Keratinocyte (primary cell): ENCODE data around the gene IER3. TPM values are rescaled to one million over a fixed set of nuclear protein-coding genes. Genes with fewer than 3 reads are reported as not detected.

ENCODE experiments used
- DNase-seq: peaks from one replicate; pipeline ENCODE4 v3.0.0-alpha.2; 2011; ENCODE audit warnings: low read depth, missing footprints, low spot score
- FAIRE-seq: peaks from 2 replicates; lab custom pipeline; 2011; peaks lifted over from hg19 to GRCh38; lab: Jason Lieb, UNC
- H2AFZ ChIP-seq: 2 replicates; pipeline ENCODE4 v1.6.0; 2012; ENCODE audit warnings: low read length, control low read depth, inconsistent platforms; ENCODE audit not compliant: control insufficient read depth
- H3K27ac ChIP-seq: 2 replicates; pipeline ENCODE4 v1.5.1; 2011; ENCODE audit warnings: low read length; ENCODE audit not compliant: control insufficient read depth, insufficient read depth
- H3K27me3 ChIP-seq: 3 replicates; pipeline ENCODE4 v1.6.0; 2011; ENCODE audit warnings: low read length; ENCODE audit not compliant: control insufficient read depth, insufficient read depth; ENCODE audit errors: extremely low read depth
- H3K36me3 ChIP-seq, 2 experiments: 2 replicates in 1 of 2; 3 replicates in 1 of 2; pipeline ENCODE4 v1.5.1; 2011; ENCODE audit warnings: low read length in 2 of 2, mild to moderate bottlenecking in 1 of 2; ENCODE audit not compliant: control insufficient read depth in 2 of 2, insufficient read depth in 2 of 2; ENCODE audit errors: extremely low read depth in 1 of 2
- H3K4me1 ChIP-seq: 3 replicates; pipeline ENCODE4 v1.5.1; 2011; ENCODE audit warnings: low read length; ENCODE audit not compliant: control insufficient read depth, insufficient read depth; ENCODE audit errors: extremely low read depth
- H3K4me2 ChIP-seq: 3 replicates; pipeline ENCODE4 v1.6.0; 2011; ENCODE audit warnings: low read depth, low read length; ENCODE audit not compliant: control insufficient read depth, insufficient read depth; ENCODE audit errors: extremely low read depth
- H3K4me3 ChIP-seq, 3 experiments: fragments of 200-600 bp in 1 of 3; sonication (generic) in 1 of 3; 2 replicates in 2 of 3; 3 replicates in 1 of 3; pipeline ENCODE4 v1.5.1; 2011 to 2016; ENCODE audit warnings: low read length in 3 of 3, mild to moderate bottlenecking in 3 of 3, control low read depth in 2 of 3, inconsistent platforms in 1 of 3, low read depth in 1 of 3, mixed read lengths in 1 of 3, mixed run types in 1 of 3, moderate library complexity in 1 of 3; ENCODE audit not compliant: control insufficient read depth in 2 of 3, insufficient read depth in 2 of 3; ENCODE audit errors: extremely low read depth in 1 of 3
- H3K79me2 ChIP-seq: 2 replicates; pipeline ENCODE4 v1.6.0; 2012; ENCODE audit warnings: low read length; ENCODE audit not compliant: control insufficient read depth, insufficient read depth
- H3K9ac ChIP-seq: 3 replicates; pipeline ENCODE4 v1.6.0; 2011; ENCODE audit warnings: low read length; ENCODE audit not compliant: control insufficient read depth, insufficient read depth; ENCODE audit errors: extremely low read depth
- H3K9me1 ChIP-seq: 3 replicates; pipeline ENCODE4 v1.6.0; 2011; ENCODE audit warnings: low read length; ENCODE audit not compliant: control insufficient read depth, insufficient read depth; ENCODE audit errors: extremely low read depth
- H3K9me3 ChIP-seq: 2 replicates; pipeline ENCODE4 v1.5.1; 2012; ENCODE audit warnings: low read depth, low read length; ENCODE audit not compliant: control insufficient read depth
- H4K20me1 ChIP-seq: 3 replicates; pipeline ENCODE4 v1.6.0; 2011; ENCODE audit warnings: low read length; ENCODE audit not compliant: control insufficient read depth, insufficient read depth; ENCODE audit errors: extremely low read depth
- EZH2 ChIP-seq: IDR thresholded peaks from one replicate; pipeline ENCODE4 v1.6.1; 2012; ENCODE audit warnings: inconsistent platforms, mild to moderate bottlenecking, low read length, moderate library complexity
- dilution Hi-C: fragments of 300-500 bp; cut with MboI; formaldehyde crosslinking; loops from one replicate; pipeline ENCODE4 v1.7.0; 2020; ENCODE audit warnings: low sequenced_read_pairs; ENCODE audit not compliant: extremely low pct_ligation_motif_present
- polyA plus RNA-seq, 5 experiments: library from polyadenylated mRNA; depleted of rRNA in 3 of 5; stranded (reverse) in 3 of 5; stranded (forward) in 1 of 5; unstranded in 1 of 5; fragments of >200 nt; gene quantifications; 1 replicate in 1 of 5; 2 replicates in 3 of 5; 3 replicates in 1 of 5; pipeline versions ENCODE4 v1.2.1 to v1.2.3, GENCODE V29; 2011 to 2012; ENCODE audit warnings: missing spikeins in 2 of 5, low read depth in 1 of 5, low replicate concordance in 1 of 5
- TF ChIP-seq, protein P1 (sequence below), 3 experiments: IDR thresholded peaks in 1 of 3; conservative IDR thresholded peaks in 1 of 3; optimal IDR thresholded peaks in 1 of 3; 2 replicates in 2 of 3; 3 replicates in 1 of 3; pipeline versions ENCODE3 to v1.5.1; 2011; ENCODE audit warnings: low read length in 3 of 3, mild to moderate bottlenecking in 3 of 3, moderate library complexity in 2 of 3, control low read depth in 1 of 3, inconsistent platforms in 1 of 3; ENCODE audit not compliant: insufficient read depth in 2 of 3; ENCODE audit errors: extremely low read depth in 1 of 3

Gene IER3
- polyA plus RNA-seq, 1 donor (not counting 4 experiments of a cell fraction or from before 2014, with no cell fraction given): 277 TPM

DNA sequence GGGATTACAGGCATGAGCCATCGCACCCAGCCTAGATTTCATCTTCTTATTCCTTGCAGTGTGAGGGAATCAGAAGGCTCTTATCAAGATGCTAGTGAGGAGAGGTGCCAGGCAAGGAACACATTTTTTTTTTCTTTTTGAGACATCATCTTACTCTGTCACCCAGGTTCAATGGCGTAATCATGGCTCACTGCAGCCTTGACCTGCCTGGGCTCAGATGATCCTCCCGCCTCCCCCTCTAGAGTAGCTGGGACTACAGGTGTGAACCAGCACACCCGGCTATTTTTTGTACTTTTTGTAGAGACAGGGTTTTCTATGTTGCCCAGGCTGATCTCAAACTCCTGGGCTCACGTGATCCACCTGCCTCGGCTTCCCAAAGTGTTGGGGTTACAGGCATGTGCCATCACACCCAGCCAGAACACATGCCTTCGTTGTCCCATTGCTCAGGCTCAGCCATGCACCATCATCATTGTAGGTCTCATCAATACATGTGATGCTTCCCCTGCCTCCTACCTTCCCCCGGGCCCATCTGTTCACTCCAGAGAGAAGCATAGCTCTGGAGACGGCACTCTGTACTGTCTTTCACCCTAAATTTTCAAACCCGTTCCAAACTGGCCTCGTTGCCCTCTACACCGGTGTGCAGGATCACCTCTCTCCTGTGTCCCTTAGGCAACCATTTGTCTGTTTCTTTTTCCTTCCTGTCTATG lies 12.0 kb downstream of the IER3 start:
- H3K9me3 ChIP-seq: no peaks in the 10 kb centered on the region
- no peaks in the 10 kb centered on the region for H3K27me3 ChIP-seq
- dilution Hi-C loops: loop anchor here (10.0 kb wide), 1 partner anchor 188 kb away; no protein-coding TSS in a partner anchor
- DNase-seq (no peak), FAIRE-seq (no peak)
- no peak overlapping the region for H3K4me3 ChIP-seq
- H3K4me1 ChIP-seq: peaks cover 12% of the 10 kb centered on the region
- H3K9ac ChIP-seq: no peak overlapping the region
- H2AFZ ChIP-seq: no peak overlapping the region
- peaks cover 5 to 9% of the 10 kb centered on the region in 2 experiments for H3K36me3 ChIP-seq
- H3K4me2 ChIP-seq: no peak overlapping the region
- H3K79me2 ChIP-seq: no peaks in the 10 kb centered on the region
- no peaks in the 10 kb centered on the region for H4K20me1 ChIP-seq
- H3K9me1 ChIP-seq: no peaks in the 10 kb centered on the region
- TF ChIP-seq, protein P1, sequence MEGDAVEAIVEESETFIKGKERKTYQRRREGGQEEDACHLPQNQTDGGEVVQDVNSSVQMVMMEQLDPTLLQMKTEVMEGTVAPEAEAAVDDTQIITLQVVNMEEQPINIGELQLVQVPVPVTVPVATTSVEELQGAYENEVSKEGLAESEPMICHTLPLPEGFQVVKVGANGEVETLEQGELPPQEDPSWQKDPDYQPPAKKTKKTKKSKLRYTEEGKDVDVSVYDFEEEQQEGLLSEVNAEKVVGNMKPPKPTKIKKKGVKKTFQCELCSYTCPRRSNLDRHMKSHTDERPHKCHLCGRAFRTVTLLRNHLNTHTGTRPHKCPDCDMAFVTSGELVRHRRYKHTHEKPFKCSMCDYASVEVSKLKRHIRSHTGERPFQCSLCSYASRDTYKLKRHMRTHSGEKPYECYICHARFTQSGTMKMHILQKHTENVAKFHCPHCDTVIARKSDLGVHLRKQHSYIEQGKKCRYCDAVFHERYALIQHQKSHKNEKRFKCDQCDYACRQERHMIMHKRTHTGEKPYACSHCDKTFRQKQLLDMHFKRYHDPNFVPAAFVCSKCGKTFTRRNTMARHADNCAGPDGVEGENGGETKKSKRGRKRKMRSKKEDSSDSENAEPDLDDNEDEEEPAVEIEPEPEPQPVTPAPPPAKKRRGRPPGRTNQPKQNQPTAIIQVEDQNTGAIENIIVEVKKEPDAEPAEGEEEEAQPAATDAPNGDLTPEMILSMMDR (optimal IDR thresholded peaks at IDR 0.05 in 1 of 3, IDR thresholded peaks at IDR 0.05 in 1 of 3, conservative IDR thresholded peaks at IDR 0.05 in 1 of 3; ENCODE audit: extremely low read depth in 1 of 3, insufficient read depth in 2 of 3, low read length in 3 of 3): no peak
- no peak for TF ChIP-seq EZH2
- H3K27ac ChIP-seq: no peak overlapping the region

DNA sequence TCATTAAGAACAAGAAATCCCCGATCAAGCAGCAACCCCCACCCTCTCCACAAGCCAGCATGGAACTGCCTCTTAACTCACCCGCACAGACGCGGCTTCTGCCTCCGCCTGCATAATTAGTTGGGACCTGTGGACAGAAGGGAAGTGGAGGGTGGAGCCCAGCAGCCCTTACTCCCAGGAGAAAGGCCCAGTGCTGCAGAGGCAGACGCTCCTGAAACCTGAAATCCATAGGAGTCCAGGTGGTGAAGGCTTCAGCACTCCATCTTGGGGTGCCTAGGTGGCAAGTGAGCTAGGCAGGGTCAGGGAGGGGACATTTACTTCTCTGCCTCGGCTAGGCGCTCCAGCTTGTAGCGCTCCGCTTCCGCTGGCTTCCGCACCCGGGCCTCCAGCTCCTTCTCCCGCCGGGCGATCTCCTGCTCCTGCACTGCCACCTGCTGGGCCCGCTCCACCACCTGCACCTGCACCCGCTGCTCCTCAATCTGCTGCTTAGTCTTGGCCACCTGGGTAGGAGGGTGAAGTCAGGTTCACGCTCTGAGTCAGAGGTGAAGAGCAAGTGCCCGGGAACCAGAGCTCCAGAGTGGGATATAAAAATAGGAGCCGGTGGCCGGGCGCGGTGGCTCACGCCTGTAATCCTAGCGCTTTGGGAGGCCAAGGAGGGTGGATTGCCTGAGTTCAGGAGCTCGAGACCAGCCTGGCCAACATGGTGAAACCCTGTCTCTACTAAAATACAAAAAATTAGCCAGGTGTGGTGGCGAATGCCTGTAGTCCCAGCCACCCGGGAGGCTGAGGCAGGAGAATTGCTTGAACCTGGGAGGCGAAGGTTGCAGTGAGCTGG lies 13.5 kb downstream of the IER3 start:
- Histone ChIP-seq H4K20me1 (peaks cover 1% of the 10 kb centered on the region), H3K27me3 (no peaks in the 10 kb centered on the region), H3K9me1 (no peaks in the 10 kb centered on the region), H2AFZ (peak overlapping the region; percentile 92), H3K79me2 (no peaks in the 10 kb centered on the region), H3K9ac (peak overlapping the region; percentile 30), H3K4me2 (peak overlapping the region; percentile 72), H3K4me1 (peaks cover 7% of the 10 kb centered on the region), H3K4me3 (peak overlapping the region; percentile 18 to 48 (median 21)), H3K27ac (no peak overlapping the region), H3K9me3 (no peaks in the 10 kb centered on the region), H3K36me3 (peaks cover 2 to 10% of the 10 kb centered on the region in 2 experiments)
- no peak for DNase-seq
- TF ChIP-seq EZH2: no peak
- TF ChIP-seq, protein P1 (optimal IDR thresholded peaks at IDR 0.05 in 1 of 3, IDR thresholded peaks at IDR 0.05 in 1 of 3, conservative IDR thresholded peaks at IDR 0.05 in 1 of 3; ENCODE audit: extremely low read depth in 1 of 3, insufficient read depth in 2 of 3, low read length in 3 of 3): peak; percentile 85 to 99 (median 93)
- dilution Hi-C loops: loop anchor here (10.0 kb wide), 1 partner anchor 186 kb away; no protein-coding TSS in a partner anchor
- no peak for FAIRE-seq
